ENCODE measurements around the gene GRIA3.

DNA sequence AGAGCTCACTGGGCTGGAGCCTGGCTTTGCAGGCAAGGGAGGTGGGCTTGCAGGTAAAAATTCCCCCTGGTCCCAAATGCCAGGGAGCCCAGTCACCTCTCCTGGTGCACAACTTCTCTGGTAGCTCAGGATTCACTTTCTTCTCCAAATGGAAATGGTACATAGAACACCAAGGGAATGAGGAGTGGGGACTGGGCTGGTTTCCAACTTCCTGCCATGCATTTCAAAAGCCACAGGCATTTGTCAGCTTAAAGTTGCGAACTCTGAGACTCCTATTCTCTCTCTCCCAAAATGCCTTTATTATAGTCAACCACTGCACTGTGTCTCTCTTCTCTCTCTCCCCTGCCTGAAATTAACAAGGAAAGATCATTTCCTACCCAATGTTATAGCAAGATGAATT, 177.3 kb downstream of the GRIA3 start:
- no peak for TF ChIP-seq GATA2 (IDR thresholded peaks at IDR 0.05; ENCODE audit: low read depth, low read length)
- TF ChIP-seq GATA3 (IDR thresholded peaks at IDR 0.05; ENCODE audit: low read depth, low read length), result no peak

Measured in SH-SY5Y (cell line).